Measurements from ENCODE around the gene OTUD7B.

GRCh38 chr1:150012611-150013010 is 2.1 kb upstream of the OTUD7B start:
- TF ChIP-seq, protein P1, sequence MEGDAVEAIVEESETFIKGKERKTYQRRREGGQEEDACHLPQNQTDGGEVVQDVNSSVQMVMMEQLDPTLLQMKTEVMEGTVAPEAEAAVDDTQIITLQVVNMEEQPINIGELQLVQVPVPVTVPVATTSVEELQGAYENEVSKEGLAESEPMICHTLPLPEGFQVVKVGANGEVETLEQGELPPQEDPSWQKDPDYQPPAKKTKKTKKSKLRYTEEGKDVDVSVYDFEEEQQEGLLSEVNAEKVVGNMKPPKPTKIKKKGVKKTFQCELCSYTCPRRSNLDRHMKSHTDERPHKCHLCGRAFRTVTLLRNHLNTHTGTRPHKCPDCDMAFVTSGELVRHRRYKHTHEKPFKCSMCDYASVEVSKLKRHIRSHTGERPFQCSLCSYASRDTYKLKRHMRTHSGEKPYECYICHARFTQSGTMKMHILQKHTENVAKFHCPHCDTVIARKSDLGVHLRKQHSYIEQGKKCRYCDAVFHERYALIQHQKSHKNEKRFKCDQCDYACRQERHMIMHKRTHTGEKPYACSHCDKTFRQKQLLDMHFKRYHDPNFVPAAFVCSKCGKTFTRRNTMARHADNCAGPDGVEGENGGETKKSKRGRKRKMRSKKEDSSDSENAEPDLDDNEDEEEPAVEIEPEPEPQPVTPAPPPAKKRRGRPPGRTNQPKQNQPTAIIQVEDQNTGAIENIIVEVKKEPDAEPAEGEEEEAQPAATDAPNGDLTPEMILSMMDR (IDR thresholded peaks at IDR 0.05; ENCODE audit: low read length): no peak
- no peak for TF ChIP-seq EZH2 (IDR thresholded peaks at IDR 0.05; ENCODE audit: borderline replicate concordance, low read length)
